Measurements from ENCODE around the gene SELENOF. TPM values are rescaled to one million over a fixed set of nuclear protein-coding genes. Genes with fewer than 3 reads are reported as not detected.

SELENOF gene
- total RNA-seq, 3 donors from 2014 or later: 109 to 215 (median 162) TPM

DNA sequence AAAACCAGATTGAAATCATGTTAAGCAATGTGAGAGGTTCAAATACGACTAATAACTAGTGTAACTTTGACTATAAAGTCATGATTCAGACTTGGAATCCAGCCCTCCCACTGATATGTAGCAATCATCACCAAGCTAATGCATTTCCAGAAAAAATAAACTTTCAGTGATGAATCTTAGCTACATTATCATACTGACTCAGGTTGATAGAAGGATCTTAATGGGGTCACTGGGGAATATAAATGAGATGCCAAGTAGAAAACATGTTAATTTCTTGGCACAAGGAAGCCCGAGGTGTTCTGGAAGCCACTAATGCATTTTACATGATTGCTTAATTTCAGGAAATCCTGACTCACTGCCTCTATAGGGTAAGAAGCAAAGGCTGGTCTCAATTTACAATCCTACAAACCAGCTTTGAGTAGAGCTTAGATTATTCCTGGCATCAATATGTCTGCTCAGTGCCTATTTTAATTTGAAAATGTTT, 67.7 kb downstream of the SELENOF start:
- intact Hi-C loops (cut with DNase I; ENCODE audit: low total_unique reads): no loop called here
- Histone ChIP-seq H3K4me3 (no peak overlapping the region), H3K27me3 (no peaks in the 10 kb centered on the region), H3K27ac (no peak overlapping the region), H3K36me3 (no peaks in the 10 kb centered on the region), H3K9me3 (no peaks in the 10 kb centered on the region), H3K4me1 (no peaks in the 10 kb centered on the region)
- DNase-seq (ENCODE audit: low spot score in 2 of 2): no peak
- TF ChIP-seq, protein P1, sequence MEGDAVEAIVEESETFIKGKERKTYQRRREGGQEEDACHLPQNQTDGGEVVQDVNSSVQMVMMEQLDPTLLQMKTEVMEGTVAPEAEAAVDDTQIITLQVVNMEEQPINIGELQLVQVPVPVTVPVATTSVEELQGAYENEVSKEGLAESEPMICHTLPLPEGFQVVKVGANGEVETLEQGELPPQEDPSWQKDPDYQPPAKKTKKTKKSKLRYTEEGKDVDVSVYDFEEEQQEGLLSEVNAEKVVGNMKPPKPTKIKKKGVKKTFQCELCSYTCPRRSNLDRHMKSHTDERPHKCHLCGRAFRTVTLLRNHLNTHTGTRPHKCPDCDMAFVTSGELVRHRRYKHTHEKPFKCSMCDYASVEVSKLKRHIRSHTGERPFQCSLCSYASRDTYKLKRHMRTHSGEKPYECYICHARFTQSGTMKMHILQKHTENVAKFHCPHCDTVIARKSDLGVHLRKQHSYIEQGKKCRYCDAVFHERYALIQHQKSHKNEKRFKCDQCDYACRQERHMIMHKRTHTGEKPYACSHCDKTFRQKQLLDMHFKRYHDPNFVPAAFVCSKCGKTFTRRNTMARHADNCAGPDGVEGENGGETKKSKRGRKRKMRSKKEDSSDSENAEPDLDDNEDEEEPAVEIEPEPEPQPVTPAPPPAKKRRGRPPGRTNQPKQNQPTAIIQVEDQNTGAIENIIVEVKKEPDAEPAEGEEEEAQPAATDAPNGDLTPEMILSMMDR (IDR thresholded peaks at IDR 0.05): no peak
- TF ChIP-seq POLR2A (IDR thresholded peaks at IDR 0.05) (no peak), POLR2AphosphoS5 (IDR thresholded peaks at IDR 0.05) (no peak)

DNA sequence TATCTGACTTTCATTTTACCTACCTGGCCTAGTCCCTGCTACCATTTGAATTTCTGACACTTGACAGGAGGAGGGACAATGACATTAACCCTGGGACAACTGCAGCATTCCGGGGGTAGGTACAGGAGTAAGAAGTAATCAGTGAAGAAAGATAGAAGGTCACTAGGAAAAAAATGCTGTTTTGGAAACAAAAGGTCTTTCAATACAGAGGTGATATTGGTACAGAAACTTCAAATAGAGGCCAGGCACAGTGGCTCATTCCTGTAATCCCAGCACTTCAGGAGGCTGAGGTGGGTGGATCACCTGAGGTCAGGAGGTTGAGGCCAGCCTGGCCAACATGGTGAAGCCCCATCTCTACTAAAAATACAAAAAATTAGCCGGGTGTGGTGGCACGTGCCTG, 68.4 kb downstream of the SELENOF start:
- no peak overlapping the region for H3K27ac ChIP-seq
- no peaks in the 10 kb centered on the region for H3K36me3 ChIP-seq
- no peaks in the 10 kb centered on the region for H3K9me3 ChIP-seq
- TF ChIP-seq POLR2AphosphoS5 (IDR thresholded peaks at IDR 0.05) (no peak), POLR2A (IDR thresholded peaks at IDR 0.05) (no peak)
- TF ChIP-seq, protein P1 (IDR thresholded peaks at IDR 0.05): no peak
- no peaks in the 10 kb centered on the region for H3K4me1 ChIP-seq
- DNase-seq (ENCODE audit: low spot score in 2 of 2): no peak
- no peaks in the 10 kb centered on the region for H3K27me3 ChIP-seq
- intact Hi-C loops (cut with DNase I; ENCODE audit: low total_unique reads): no loop called here
- H3K4me3 ChIP-seq: no peak overlapping the region

DNA sequence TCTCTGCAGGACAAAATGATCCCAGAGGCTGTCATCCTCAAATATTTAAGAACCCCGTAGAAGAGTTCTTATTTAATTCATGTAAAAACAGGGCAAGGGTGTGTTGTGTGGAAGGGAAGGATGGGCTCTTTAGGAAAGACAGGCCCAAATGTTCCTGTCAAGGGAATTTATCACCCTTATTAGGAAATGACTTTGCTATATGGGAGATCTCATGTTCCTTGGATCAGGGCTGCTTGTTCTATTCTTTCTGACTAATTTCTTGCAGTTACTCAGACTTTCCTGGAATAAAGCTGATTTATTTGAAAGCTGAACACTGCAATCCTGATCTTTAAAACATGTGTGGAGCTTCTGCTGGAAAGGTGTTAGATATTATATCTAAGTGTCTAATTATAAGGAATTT, 72.8 kb downstream of the SELENOF start:
- Histone ChIP-seq H3K27me3 (no peaks in the 10 kb centered on the region), H3K9me3 (no peaks in the 10 kb centered on the region), H3K4me1 (no peaks in the 10 kb centered on the region), H3K36me3 (no peaks in the 10 kb centered on the region), H3K27ac (no peak overlapping the region), H3K4me3 (no peak overlapping the region)
- TF ChIP-seq, protein P1 (IDR thresholded peaks at IDR 0.05): no peak
- no peak for TF ChIP-seq POLR2A (IDR thresholded peaks at IDR 0.05)
- no peak for TF ChIP-seq POLR2AphosphoS5 (IDR thresholded peaks at IDR 0.05)
- DNase-seq (ENCODE audit: low spot score in 2 of 2): no peak
- intact Hi-C loops (cut with DNase I; ENCODE audit: low total_unique reads): no loop called here

DNA sequence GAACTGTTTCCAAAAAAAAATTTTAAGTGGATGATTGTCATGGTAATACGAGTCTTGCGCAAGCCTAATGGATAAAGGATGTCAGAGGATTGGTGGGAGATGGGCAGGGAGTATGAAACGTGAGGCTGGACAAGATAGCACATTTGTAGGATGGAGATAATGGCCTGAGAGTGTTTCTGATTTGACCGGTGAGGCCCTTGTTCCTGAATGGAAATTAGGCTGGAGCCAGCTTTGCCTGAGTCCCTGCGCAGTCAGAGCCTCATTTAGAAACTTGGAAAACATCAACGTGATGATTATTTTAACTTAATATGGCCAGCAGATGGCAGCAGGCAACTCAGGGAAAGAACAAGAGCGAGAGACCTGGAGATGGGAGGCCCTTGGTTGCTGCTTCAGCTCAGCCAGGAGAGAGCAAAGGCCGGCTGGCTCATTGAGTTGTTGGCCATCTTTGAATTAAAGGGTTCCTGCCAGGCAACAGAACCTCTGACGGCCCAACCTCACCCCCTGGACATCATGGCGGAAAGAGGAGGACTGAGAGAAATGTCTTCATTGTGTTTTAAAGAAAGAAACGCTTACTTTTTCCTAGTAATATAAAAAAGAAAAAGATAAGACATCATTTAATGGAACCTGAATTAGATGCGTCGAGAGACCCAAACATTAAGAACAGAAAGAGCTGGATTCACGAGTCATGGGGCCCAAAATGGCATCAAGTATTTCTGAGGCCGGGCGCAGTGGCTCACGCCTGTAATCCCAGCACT, 80.3 kb downstream of the SELENOF start:
- peak; percentile 53 to 54 for DNase-seq (ENCODE audit: low spot score in 2 of 2)
- peak overlapping the region in 1 of 2 donors; percentile 9 for H3K27ac ChIP-seq
- H3K4me1 ChIP-seq: no peaks in the 10 kb centered on the region
- no peaks in the 10 kb centered on the region for H3K36me3 ChIP-seq
- intact Hi-C loops (cut with DNase I; ENCODE audit: low total_unique reads): loop anchor here (10.0 kb wide), 1 partner anchor 141 kb away; no protein-coding TSS in a partner anchor
- H3K4me3 ChIP-seq: no peak overlapping the region
- TF ChIP-seq, protein P1 (IDR thresholded peaks at IDR 0.05): peak in 2 of 3 donors; percentile 49 to 62
- no peak for TF ChIP-seq POLR2A (IDR thresholded peaks at IDR 0.05)
- peak in 2 of 3 donors; percentile 15 to 30 for TF ChIP-seq POLR2AphosphoS5 (IDR thresholded peaks at IDR 0.05)
- no peaks in the 10 kb centered on the region for H3K27me3 ChIP-seq
- no peaks in the 10 kb centered on the region for H3K9me3 ChIP-seq

DNA sequence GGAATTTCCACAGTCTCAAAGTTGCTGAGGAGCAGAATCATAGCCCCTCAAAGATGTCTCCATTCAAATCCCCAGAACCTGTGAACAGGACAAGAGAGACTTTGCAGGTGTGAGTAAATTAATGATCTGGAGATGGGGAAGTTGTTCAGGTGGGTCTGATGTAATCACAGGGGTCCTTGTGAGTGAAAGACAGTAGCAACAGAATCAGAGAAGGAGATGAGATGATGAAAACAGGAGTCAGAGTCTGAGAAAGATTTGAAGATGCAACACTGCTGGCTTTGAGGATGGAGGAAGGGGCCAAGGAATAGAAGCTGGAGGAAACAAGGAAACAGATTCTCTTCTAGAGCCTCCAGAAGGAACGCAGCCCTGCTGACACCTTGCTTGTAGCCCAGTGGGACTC, 81.5 kb downstream of the SELENOF start:
- H3K36me3 ChIP-seq: no peaks in the 10 kb centered on the region
- H3K9me3 ChIP-seq: no peaks in the 10 kb centered on the region
- intact Hi-C loops (cut with DNase I; ENCODE audit: low total_unique reads): loop anchor here (10.0 kb wide), 1 partner anchor 142 kb away; no protein-coding TSS in a partner anchor
- H3K4me1 ChIP-seq: no peaks in the 10 kb centered on the region
- no peak overlapping the region for H3K27ac ChIP-seq
- H3K27me3 ChIP-seq: no peaks in the 10 kb centered on the region
- TF ChIP-seq POLR2A (IDR thresholded peaks at IDR 0.05) (no peak), POLR2AphosphoS5 (IDR thresholded peaks at IDR 0.05) (no peak)
- TF ChIP-seq, protein P1 (IDR thresholded peaks at IDR 0.05): no peak
- no peak overlapping the region for H3K4me3 ChIP-seq
- DNase-seq (ENCODE audit: low spot score in 2 of 2): no peak

All from breast epithelium (tissue), 4 donors.